ENCODE data around the gene GHR. TPM values are rescaled to one million over a fixed set of nuclear protein-coding genes. Genes with fewer than 3 reads are reported as not detected.

Gene GHR
- total RNA-seq, 1 donor: 4.3 TPM

GRCh38 chr5:42626462-42626861, 203.2 kb downstream of the GHR start:
- no peak overlapping the region for H3K4me3 ChIP-seq (ENCODE audit: low read depth, low read length)
- no peak for TF ChIP-seq CTCF (IDR thresholded peaks at IDR 0.05; ENCODE audit: insufficient read depth, low read length)
- DNase-seq (ENCODE audit: low read depth): no peak

DNA sequence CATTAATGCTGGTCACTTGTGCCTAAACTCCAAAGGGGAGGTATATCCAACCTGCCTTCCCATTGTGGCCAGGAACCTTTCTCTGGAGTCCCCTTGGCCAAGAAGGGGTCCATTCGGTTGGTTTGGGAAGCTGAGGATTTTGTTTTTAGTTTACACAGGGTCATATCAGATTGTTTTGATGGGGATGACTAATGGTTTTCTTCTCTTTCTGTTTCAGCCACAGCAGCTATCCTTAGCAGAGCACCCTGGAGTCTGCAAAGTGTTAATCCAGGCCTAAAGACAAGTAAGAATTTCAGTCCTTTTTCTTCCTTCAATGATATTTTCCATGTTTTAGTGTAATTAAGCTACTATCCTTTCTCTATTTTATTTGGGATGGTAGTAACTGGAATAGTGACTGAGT, 205.6 kb downstream of the GHR start:
- DNase-seq (ENCODE audit: low read depth): no peak
- no peak for TF ChIP-seq CTCF (IDR thresholded peaks at IDR 0.05; ENCODE audit: insufficient read depth, low read length)
- no peak overlapping the region for H3K4me3 ChIP-seq (ENCODE audit: low read depth, low read length)

- no peak for TF ChIP-seq CTCF (IDR thresholded peaks at IDR 0.05; ENCODE audit: insufficient read depth, low read length)
- DNase-seq (ENCODE audit: low read depth): no peak
Observed at GRCh38 chr5:42629284-42629683, 206.0 kb downstream of the GHR start.

DNA sequence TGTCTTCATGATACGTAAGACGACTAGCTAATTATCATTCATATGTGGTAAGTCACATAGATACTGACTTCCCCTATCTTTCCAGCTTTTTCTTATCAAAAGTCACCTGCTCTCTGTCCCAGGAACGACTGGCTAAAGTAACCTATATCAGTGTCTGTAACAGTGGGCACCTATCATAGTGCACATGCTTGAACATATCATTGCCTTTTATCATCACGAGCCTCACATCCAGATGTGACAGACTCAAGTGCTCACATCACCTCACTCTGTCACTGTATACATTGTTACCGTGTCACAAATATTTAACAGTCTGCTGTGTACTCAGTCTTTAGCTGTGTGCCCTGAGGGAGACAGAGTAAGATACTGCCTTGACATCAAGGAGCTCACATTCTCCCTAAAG, 208.0 kb downstream of the GHR start:
- H3K4me3 ChIP-seq (ENCODE audit: low read depth, low read length): no peak overlapping the region
- TF ChIP-seq CTCF (IDR thresholded peaks at IDR 0.05; ENCODE audit: insufficient read depth, low read length): no peak
- DNase-seq (ENCODE audit: low read depth): no peak

More at GRCh38 chr5:42629284-42629683, 206.0 kb downstream of the GHR start:
- no peak overlapping the region for H3K4me3 ChIP-seq (ENCODE audit: low read depth, low read length)

DNA sequence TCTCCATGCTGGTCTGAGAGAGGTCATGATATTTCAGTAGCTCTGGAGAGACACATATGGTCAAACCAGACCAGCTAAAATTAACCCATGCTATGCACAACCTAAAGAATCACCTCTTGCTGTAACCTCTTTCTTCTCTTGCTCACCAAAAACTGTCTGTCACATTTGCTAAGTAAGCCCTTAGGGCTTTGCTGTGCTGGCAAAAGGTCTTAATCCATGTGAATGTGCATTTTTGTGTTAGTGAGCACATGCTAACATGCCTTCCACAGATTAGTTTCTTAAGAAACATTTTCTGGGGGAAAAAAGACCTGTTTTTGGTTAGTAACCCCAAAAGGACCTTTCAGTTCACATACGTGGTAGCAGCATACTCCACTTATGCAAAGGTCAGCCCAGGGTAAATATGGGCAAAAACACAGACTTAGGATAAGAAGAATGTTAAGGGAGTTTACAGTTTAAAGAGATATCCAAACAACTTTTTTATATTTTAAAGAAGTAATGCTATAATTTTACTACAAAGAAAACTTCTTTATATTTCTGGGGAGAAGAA, 209.2 kb downstream of the GHR start:
- no peak for TF ChIP-seq CTCF (IDR thresholded peaks at IDR 0.05; ENCODE audit: insufficient read depth, low read length)
- no peak for DNase-seq (ENCODE audit: low read depth)

GRCh38 chr5:42634575-42634974, 211.3 kb downstream of the GHR start:
- no peak for DNase-seq (ENCODE audit: low read depth)
- TF ChIP-seq CTCF (IDR thresholded peaks at IDR 0.05; ENCODE audit: insufficient read depth, low read length): no peak
- H3K4me3 ChIP-seq (ENCODE audit: low read depth, low read length): no peak overlapping the region

More for the DNA sequence above, 209.2 kb downstream of the GHR start:
- no peak overlapping the region for H3K4me3 ChIP-seq (ENCODE audit: low read depth, low read length)

- peak; percentile 14 for DNase-seq (ENCODE audit: low read depth)
- peak; percentile 33 for TF ChIP-seq CTCF (IDR thresholded peaks at IDR 0.05; ENCODE audit: insufficient read depth, low read length)
- no peak overlapping the region for H3K4me3 ChIP-seq (ENCODE audit: low read depth, low read length)
Observed at GRCh38 chr5:42636425-42636824, 213.2 kb downstream of the GHR start.

All from fibroblast of the aortic adventitia (primary cell).